GM18498 (cell line): ENCODE data around the gene SELENOF.
"Not testable (repeated sequence)": the region's sequence is repeated elsewhere in the genome, so short reads cannot be mapped to it uniquely, and the experiment has no call there.

Experiments
- ATAC-seq: cut with Tn5 transposase; IDR thresholded peaks from one replicate; pipeline ENCODE4 v1.9.1; 2021; ENCODE audit warnings: mild to moderate bottlenecking, moderate library complexity; ENCODE audit not compliant: unreplicated experiment

SELENOF gene

DNA sequence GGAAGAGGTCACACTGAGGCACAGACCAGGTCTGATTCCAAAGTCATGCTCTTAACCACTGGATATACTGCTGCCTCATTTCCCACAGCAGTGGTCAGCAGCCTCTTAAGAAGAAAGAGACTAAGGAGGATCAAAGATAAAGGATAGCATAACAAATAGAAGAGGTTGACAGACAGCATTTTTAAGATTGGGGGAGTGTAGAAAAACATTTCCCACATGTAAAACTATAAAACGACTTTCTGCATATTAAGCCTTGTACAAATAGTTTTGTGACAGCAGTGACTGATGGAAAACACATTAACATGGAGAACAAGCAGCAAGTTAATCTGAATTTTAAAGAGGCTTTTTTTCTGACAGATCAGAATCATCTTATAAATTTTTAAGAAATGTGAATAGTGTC lies 92.0 kb downstream of the SELENOF start:
- ATAC-seq, result no peak

DNA sequence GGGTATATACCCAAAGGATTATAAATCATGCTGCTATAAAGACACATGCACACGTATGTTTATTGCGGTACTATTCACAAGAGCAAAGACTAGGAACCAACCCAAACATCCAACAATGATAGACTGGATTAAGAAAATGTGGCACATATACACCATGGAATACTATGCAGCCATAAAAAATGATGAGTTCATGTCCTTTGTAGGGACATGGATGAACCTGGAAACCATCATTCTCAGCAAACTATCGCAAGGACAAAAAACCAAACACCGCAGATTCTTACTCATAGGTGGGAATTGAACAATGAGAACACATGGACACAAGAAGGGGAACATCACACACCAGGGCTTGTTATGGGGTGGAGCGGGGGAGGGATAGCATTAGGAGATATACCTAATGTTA lies 94.0 kb downstream of the SELENOF start:
- ATAC-seq, result not testable (repeated sequence)

DNA sequence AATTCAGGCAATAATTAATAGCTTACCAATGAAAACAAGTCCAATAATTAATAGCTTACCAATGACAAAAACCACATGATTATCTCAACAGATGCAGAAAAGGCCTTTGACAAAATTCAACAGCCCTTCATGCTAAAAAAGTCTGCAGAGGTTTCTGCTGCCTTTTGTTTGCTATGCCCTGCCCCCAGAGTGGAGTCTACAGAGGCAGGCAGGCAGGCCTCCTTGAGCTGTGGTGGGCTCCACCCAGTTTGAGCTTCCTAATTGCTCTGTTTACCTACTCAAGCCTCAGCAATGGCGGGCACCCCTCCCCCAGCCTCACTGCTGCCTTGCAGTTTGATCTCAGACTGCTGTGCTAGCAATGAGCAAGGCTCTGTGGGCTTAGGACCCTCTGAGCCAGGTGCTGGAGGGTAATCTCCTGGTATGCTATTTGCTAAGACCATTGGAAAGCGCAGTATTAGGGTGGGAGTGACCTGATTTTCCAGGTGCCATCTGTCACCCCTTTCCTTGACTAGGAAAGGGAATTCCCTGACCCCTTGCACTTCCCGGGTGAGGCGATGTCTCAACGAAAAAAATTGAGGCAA lies 96.6 kb downstream of the SELENOF start:
- not testable (repeated sequence) for ATAC-seq

DNA sequence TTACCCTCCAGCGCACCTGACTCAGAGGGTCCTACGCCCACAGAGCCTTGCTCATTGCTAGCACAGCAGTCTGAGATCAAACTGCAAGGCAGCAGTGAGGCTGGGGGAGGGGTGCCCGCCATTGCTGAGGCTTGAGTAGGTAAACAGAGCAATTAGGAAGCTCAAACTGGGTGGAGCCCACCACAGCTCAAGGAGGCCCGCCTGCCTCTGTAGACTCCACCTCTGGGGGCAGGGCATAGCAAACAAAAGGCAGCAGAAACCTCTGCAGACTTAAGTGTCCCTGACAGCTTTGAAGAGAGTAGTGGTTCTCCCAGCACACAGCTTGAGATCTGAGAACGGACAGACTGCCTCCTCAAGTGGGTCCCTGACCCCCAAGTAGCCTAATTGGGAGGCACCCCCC lies 99.8 kb downstream of the SELENOF start:
- ATAC-seq, result not testable (repeated sequence)
